ENCODE measurements around the gene BIRC6. TPM values are rescaled to one million over a fixed set of nuclear protein-coding genes. Genes with fewer than 3 reads are reported as not detected.

The BIRC6 gene
- total and polyA plus RNA-seq, 2 of the 4 experiments (the other 2 are of a cell fraction): 26.5 to 316 TPM

- Histone ChIP-seq H3K27ac (ENCODE audit: insufficient read depth, low read length) (no peak overlapping the region), H2AK9ac (replicated peaks; ENCODE audit: low read depth, low read length, poor library complexity) (no peak overlapping the region), H3K9me1 (ENCODE audit: insufficient read depth, low read length) (peaks cover 7% of the 10 kb centered on the region), H2AK5ac (ENCODE audit: low read depth, low read length) (no peak overlapping the region), H3K9me3 (ENCODE audit: control insufficient read depth, insufficient read depth, low read length) (no peaks in the 10 kb centered on the region), H4K8ac (ENCODE audit: low read depth in 2 of 2, low read length in 2 of 2) (no peak overlapping the region), H4K91ac (ENCODE audit: insufficient read depth, low read depth, low read length) (no peak overlapping the region), H2BK20ac (ENCODE audit: low read depth, low read length) (no peak overlapping the region), H2BK5ac (ENCODE audit: low read depth, low read length, poor library complexity, severe bottlenecking) (no peak overlapping the region), H3K4me1 (ENCODE audit: control insufficient read depth, insufficient read depth, low read length) (no peaks in the 10 kb centered on the region), H3K23ac (ENCODE audit: low read depth, low read length) (no peak overlapping the region), H4K20me1 (ENCODE audit: insufficient read depth, low read length) (no peaks in the 10 kb centered on the region), H3K4me2 (ENCODE audit: low read depth, low read length) (no peak overlapping the region), H3K56ac (ENCODE audit: extremely low read depth, insufficient read depth, low read length) (no peak overlapping the region), H3K4ac (ENCODE audit: low read depth, low read length) (no peak overlapping the region), H3K18ac (ENCODE audit: low read depth, low read length) (no peak overlapping the region), H3K14ac (replicated peaks; ENCODE audit: low read depth, low read length) (no peak overlapping the region), H2AFZ (replicated peaks; ENCODE audit: low read length, poor library complexity) (no peak overlapping the region), H3K9ac (ENCODE audit: low read depth, low read length) (no peak overlapping the region), H4K5ac (ENCODE audit: low read depth, low read length) (no peak overlapping the region), H2BK120ac (ENCODE audit: low read depth, low read length) (no peak overlapping the region), H3K27me3 (ENCODE audit: control insufficient read depth, insufficient read depth, low read length) (no peaks in the 10 kb centered on the region), H3K36me3 (ENCODE audit: control insufficient read depth, insufficient read depth, low read length) (peaks cover 10% of the 10 kb centered on the region), H3K4me3 (ENCODE audit: insufficient read depth, low read depth, low read length) (no peak overlapping the region), H3K79me1 (ENCODE audit: low read depth in 1 of 2, low read length in 2 of 2) (peaks cover 8 to 19% of the 10 kb centered on the region in 2 experiments), H2BK15ac (ENCODE audit: low read depth, low read length) (no peak overlapping the region)
- peak; percentile 73 for TF ChIP-seq MAFK (IDR thresholded peaks at IDR 0.05; ENCODE audit: low read depth, low read length)
- TF ChIP-seq, protein P1, sequence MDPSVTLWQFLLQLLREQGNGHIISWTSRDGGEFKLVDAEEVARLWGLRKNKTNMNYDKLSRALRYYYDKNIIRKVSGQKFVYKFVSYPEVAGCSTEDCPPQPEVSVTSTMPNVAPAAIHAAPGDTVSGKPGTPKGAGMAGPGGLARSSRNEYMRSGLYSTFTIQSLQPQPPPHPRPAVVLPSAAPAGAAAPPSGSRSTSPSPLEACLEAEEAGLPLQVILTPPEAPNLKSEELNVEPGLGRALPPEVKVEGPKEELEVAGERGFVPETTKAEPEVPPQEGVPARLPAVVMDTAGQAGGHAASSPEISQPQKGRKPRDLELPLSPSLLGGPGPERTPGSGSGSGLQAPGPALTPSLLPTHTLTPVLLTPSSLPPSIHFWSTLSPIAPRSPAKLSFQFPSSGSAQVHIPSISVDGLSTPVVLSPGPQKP (IDR thresholded peaks at IDR 0.05; ENCODE audit: borderline replicate concordance, low read depth, low read length): no peak
- intact Hi-C loops (cut with micrococcal nuclease) (no loop called here), dilution Hi-C loops (cut with HindIII; ENCODE audit: low sequenced_read_pairs, unreplicated experiment) (no loop called here), in situ Hi-C loops (cut with MboI; ENCODE audit: low sequenced_read_pairs) (no loop called here)
- BruUV-seq (replicated peaks): no TSS peak
- WGBS, 2 experiments (ENCODE audit: extremely low coverage in 2 of 2, insufficient read length in 1 of 2): no CpG with 5 or more reads among the region's 3 CpGs
- ChIA-PET POLR2A (ENCODE audit: unreplicated experiment) (no interaction called here), CTCF (no interaction called here)
- ATAC-seq (ENCODE audit: low read depth) (no peak), DNase-seq (no peak)
Measured at GRCh38 chr2:32624812-32625211, 268.0 kb downstream of the BIRC6 start.
